SK-N-SH (cell line): ENCODE data around the gene NFILZ. TPM values are rescaled to one million over a fixed set of nuclear protein-coding genes. Genes with fewer than 3 reads are reported as not detected.
A peak's percentile ranks its signal among the peaks of the same experiment; 100 is the strongest.

Experiments used
- CTCF ChIA-PET: fragments of 300-600, 350-600 bp; formaldehyde crosslinking; extraction: SDS; loops from one replicate; lab custom pipeline; 2021; lab: Yijun Ruan, JAX
- POLR2A ChIA-PET: fragments of 350-600 bp; sonication (Branson Sonifier 250); formaldehyde crosslinking; extraction: SDS; loops from one replicate; lab custom pipeline; 2020; ENCODE audit warnings: antibody characterized with exemption, inconsistent platforms; lab: Yijun Ruan, JAX
- DNase-seq: peaks from one replicate; pipeline ENCODE4 v3.0.0; 2012
- H2AFZ ChIP-seq: fragments of 200-600 bp; sonication (generic); 2 replicates; pipeline ENCODE4 v1.8.1; 2016; ENCODE audit warnings: antibody characterized with exemption, mild to moderate bottlenecking, low read depth
- H3F3A ChIP-seq: fragments of 200-600 bp; sonication (generic); replicated peaks from 2 replicates; pipeline ENCODE3; 2016; ENCODE audit warnings: antibody characterized with exemption, mild to moderate bottlenecking; ENCODE audit not compliant: insufficient read depth
- H3K27ac ChIP-seq, 2 experiments: fragments of 200-500 bp in 1 of 2; fragments of 200-600 bp in 1 of 2; sonication (Bioruptor generic) in 1 of 2; sonication (generic), shearing (Covaris generic) in 1 of 2; 2 replicates each; pipeline versions ENCODE4 v1.5.1 to v1.6.1; 2014 to 2016; ENCODE audit warnings: low read depth in 2 of 2, inconsistent platforms in 1 of 2, low read length in 1 of 2, mild to moderate bottlenecking in 1 of 2, mixed read lengths in 1 of 2
- H3K27me3 ChIP-seq: fragments of 200-600 bp; sonication (generic), shearing (Covaris generic); 2 replicates; pipeline ENCODE4 v1.6.1; 2016; ENCODE audit warnings: mixed run types; ENCODE audit not compliant: insufficient read depth
- H3K36me3 ChIP-seq, 2 experiments: fragments of 200-500 bp in 1 of 2; fragments of 200-600 bp in 1 of 2; sonication (Bioruptor generic) in 1 of 2; sonication (generic) in 1 of 2; replicated peaks in 1 of 2; 2 replicates each; pipeline versions ENCODE3 to v1.5.1; 2014 to 2016; ENCODE audit warnings: low read length in 1 of 2, mild to moderate bottlenecking in 1 of 2; ENCODE audit not compliant: insufficient read depth in 2 of 2, control insufficient read depth in 1 of 2
- H3K4me1 ChIP-seq, 2 experiments: fragments of 200-500 bp in 1 of 2; fragments of 200-600 bp in 1 of 2; sonication (Bioruptor generic) in 1 of 2; sonication (generic), shearing (Covaris generic) in 1 of 2; 2 replicates each; pipeline versions ENCODE4 v1.5.1 to v1.6.1; 2014 to 2016; ENCODE audit warnings: low read depth in 1 of 2, low read length in 1 of 2, mixed run types in 1 of 2; ENCODE audit not compliant: insufficient read depth in 2 of 2, control insufficient read depth in 1 of 2
- H3K4me2 ChIP-seq: fragments of 200-600 bp; sonication (generic), shearing (Covaris generic); 2 replicates; pipeline ENCODE4 v1.6.1; 2017; ENCODE audit warnings: mixed run types
- H3K4me3 ChIP-seq, 2 experiments: fragments of 200-500 bp in 1 of 2; fragments of 200-600 bp in 1 of 2; sonication (Bioruptor generic) in 1 of 2; sonication (generic), shearing (Covaris generic) in 1 of 2; 2 replicates each; pipeline versions ENCODE4 v1.5.1 to v1.8.1; 2014 to 2016; ENCODE audit warnings: low read depth in 2 of 2, inconsistent platforms in 1 of 2, low read length in 1 of 2, mild to moderate bottlenecking in 1 of 2, mixed read lengths in 1 of 2, moderate library complexity in 1 of 2
- H3K79me2 ChIP-seq: fragments of 200-600 bp; sonication (generic); 2 replicates; pipeline ENCODE4 v1.8.1; 2017; ENCODE audit warnings: mild to moderate bottlenecking; ENCODE audit not compliant: insufficient read depth
- H3K9ac ChIP-seq: fragments of 200-600 bp; sonication (generic); 2 replicates; pipeline ENCODE4 v1.6.1; 2017; ENCODE audit warnings: mixed run types
- H3K9me2 ChIP-seq: fragments of 200-600 bp; sonication (generic); 2 replicates; pipeline ENCODE4 v1.6.1; 2017; ENCODE audit warnings: mixed run types
- H3K9me3 ChIP-seq: fragments of 200-600 bp; sonication (generic); 2 replicates; pipeline ENCODE4 v1.6.1; 2017; ENCODE audit warnings: mixed run types, mild to moderate bottlenecking, moderate library complexity
- H4K20me1 ChIP-seq: fragments of 200-600 bp; sonication (generic); 2 replicates; pipeline ENCODE4 v1.6.1; 2017; ENCODE audit warnings: mild to moderate bottlenecking, mixed run types; ENCODE audit not compliant: insufficient read depth
- CTCF ChIP-seq: fragments of 200-600 bp; sonication (generic); IDR thresholded peaks from 2 replicates; pipeline ENCODE4 v1.6.1; 2017; ENCODE audit warnings: antibody characterized with exemption, mild to moderate bottlenecking, moderate library complexity
- FOSL2 ChIP-seq: IDR thresholded peaks from 2 replicates; pipeline ENCODE4 v1.4.0; 2012; ENCODE audit warnings: low read depth, mild to moderate bottlenecking, moderate library complexity, borderline replicate concordance
- FOXJ3 ChIP-seq: sonication (generic); formaldehyde crosslinking; IDR thresholded peaks from 2 replicates; pipeline ENCODE4 v1.5.1; 2020; ENCODE audit warnings: mild to moderate bottlenecking, missing genetic modification reagents
- MEF2A ChIP-seq: IDR thresholded peaks from 2 replicates; pipeline ENCODE4 v1.4.0; 2012; ENCODE audit warnings: low read depth, borderline replicate concordance
- NFIC ChIP-seq: IDR thresholded peaks from 2 replicates; pipeline ENCODE4 v1.4.0; 2012; ENCODE audit warnings: borderline replicate concordance
- POLR2AphosphoS5 ChIP-seq: IDR thresholded peaks from 2 replicates; pipeline ENCODE4 v1.6.1; 2012; ENCODE audit warnings: low read depth, low read length
- RAD21 ChIP-seq: IDR thresholded peaks from 2 replicates; pipeline ENCODE4 v1.6.1; 2012; ENCODE audit warnings: mild to moderate bottlenecking, low read length
- RFX5 ChIP-seq: IDR thresholded peaks from 2 replicates; pipeline ENCODE4 v1.6.1; 2012; ENCODE audit warnings: mild to moderate bottlenecking, improper control_type of control experiment, low read length
- SMC3 ChIP-seq: IDR thresholded peaks from 2 replicates; pipeline ENCODE4 v1.6.1; 2012; ENCODE audit warnings: low read depth, low read length, improper control_type of control experiment
- TEAD4 ChIP-seq: IDR thresholded peaks from 2 replicates; pipeline ENCODE4 v1.4.0; 2012; ENCODE audit warnings: mild to moderate bottlenecking, borderline replicate concordance; ENCODE audit not compliant: insufficient read depth
- USF2 ChIP-seq: fragments of 150-350 bp; IDR thresholded peaks from 2 replicates; pipeline ENCODE4 v1.6.1; 2017; ENCODE audit warnings: antibody characterized with exemption, low read length, low read depth, borderline replicate concordance
- YY1 ChIP-seq: IDR thresholded peaks from 2 replicates; pipeline ENCODE4 v1.4.0; 2012; ENCODE audit warnings: low read depth, mild to moderate bottlenecking
- WGBS: methylation state at CpG from one replicate; pipeline ENCODE4 v1.1.6; 2017; ENCODE audit warnings: low lambda C conversion rate; 5-methylcytosine and 5-hydroxymethylcytosine counted together
- polyA plus RNA-seq, 3 experiments: library from polyadenylated mRNA; depleted of rRNA; stranded (reverse); fragments of >200 nt; gene quantifications; 2 replicates each; pipeline ENCODE4 v1.2.3, GENCODE V29; 2012
- TF ChIP-seq, protein P1 (sequence below): IDR thresholded peaks from 2 replicates; pipeline ENCODE4 v1.6.1; 2012; ENCODE audit warnings: mild to moderate bottlenecking, low read depth, low read length, moderate library complexity

The NFILZ gene
- polyA plus RNA-seq, 1 of the 3 experiments (the other 2 are of a cell fraction) = not detected

GRCh38 chr19:8648240-8648639, 17.8 kb downstream of the NFILZ start (continued):
- TF ChIP-seq FOSL2 (no peak), MEF2A (no peak)
- TF ChIP-seq, all 33 proteins: peak for 0

GRCh38 chr19:8654591-8655339, 24.3 kb downstream of the NFILZ start:
- peak; percentile 65 for TF ChIP-seq SMC3
- TF ChIP-seq RAD21 = peak; percentile 83
- TF ChIP-seq NFIC = no peak
- peak; percentile 80 for TF ChIP-seq CTCF
- no peak for TF ChIP-seq TEAD4
- no peak for TF ChIP-seq MEF2A
- TF ChIP-seq FOXJ3 (CRISPR knock-in tag) = no peak
- TF ChIP-seq YY1 = no peak
- ChIA-PET POLR2A (no interaction called here), CTCF (interaction anchor here (0.6 to 4.2 kb wide), 29 partner anchors 9 to 887 kb away, joined by 3 to 24 read pairs (median 3); partner anchors contain the start of gene ACTL9)
- Histone ChIP-seq H2AFZ (no peak overlapping the region), H3K9me3 (no peaks in the 10 kb centered on the region), H3K4me3 (no peak overlapping the region; a peak in 1 of 4 replicates), H3K9ac (no peak overlapping the region), H3K36me3 (no peaks in the 10 kb centered on the region), H3K9me2 (no peaks in the 10 kb centered on the region), H3K4me1 (no peaks in the 10 kb centered on the region; a peak in 1 of 4 replicates), H3K4me2 (peak overlapping the region; percentile 67; the same call in 1 of the 2 replicates), H3K27me3 (peaks cover 82% of the 10 kb centered on the region), H3K79me2 (no peaks in the 10 kb centered on the region), H3F3A (no peaks in the 10 kb centered on the region), H4K20me1 (no peaks in the 10 kb centered on the region), H3K27ac (no peak overlapping the region)
- 2% methylated on average over 14 of the region's 15 CpGs for WGBS
- DNase-seq = peak; percentile 81

DNA sequence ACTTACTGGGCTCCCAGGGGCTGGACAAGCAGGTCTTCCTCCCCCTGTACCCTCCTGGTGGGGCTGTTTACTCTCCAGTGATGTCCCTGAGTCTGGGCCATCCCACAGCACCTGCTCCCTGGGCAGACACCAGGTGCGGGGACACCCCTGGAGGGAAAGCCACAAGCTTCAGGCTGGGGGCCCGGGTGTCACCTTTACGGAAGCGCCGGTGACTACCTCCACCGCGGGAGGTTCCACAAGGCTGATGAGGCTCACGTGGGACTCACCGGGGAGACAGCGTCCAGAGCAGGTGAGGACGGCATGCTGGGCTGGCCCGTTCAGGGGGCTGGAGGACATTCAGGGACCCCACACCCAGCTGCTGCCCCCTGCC, 24.9 kb downstream of the NFILZ start:
- peaks cover 82% of the 10 kb centered on the region for H3K27me3 ChIP-seq
- no peaks in the 10 kb centered on the region for H3F3A ChIP-seq
- DNase-seq = peak; percentile 22
- TF ChIP-seq USF2 (no peak), SMC3 (no peak), FOXJ3 (CRISPR knock-in tag) (no peak), POLR2AphosphoS5 (no peak), RFX5 (no peak), FOSL2 (no peak)
- TF ChIP-seq, protein P1, sequence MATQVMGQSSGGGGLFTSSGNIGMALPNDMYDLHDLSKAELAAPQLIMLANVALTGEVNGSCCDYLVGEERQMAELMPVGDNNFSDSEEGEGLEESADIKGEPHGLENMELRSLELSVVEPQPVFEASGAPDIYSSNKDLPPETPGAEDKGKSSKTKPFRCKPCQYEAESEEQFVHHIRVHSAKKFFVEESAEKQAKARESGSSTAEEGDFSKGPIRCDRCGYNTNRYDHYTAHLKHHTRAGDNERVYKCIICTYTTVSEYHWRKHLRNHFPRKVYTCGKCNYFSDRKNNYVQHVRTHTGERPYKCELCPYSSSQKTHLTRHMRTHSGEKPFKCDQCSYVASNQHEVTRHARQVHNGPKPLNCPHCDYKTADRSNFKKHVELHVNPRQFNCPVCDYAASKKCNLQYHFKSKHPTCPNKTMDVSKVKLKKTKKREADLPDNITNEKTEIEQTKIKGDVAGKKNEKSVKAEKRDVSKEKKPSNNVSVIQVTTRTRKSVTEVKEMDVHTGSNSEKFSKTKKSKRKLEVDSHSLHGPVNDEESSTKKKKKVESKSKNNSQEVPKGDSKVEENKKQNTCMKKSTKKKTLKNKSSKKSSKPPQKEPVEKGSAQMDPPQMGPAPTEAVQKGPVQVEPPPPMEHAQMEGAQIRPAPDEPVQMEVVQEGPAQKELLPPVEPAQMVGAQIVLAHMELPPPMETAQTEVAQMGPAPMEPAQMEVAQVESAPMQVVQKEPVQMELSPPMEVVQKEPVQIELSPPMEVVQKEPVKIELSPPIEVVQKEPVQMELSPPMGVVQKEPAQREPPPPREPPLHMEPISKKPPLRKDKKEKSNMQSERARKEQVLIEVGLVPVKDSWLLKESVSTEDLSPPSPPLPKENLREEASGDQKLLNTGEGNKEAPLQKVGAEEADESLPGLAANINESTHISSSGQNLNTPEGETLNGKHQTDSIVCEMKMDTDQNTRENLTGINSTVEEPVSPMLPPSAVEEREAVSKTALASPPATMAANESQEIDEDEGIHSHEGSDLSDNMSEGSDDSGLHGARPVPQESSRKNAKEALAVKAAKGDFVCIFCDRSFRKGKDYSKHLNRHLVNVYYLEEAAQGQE = no peak
- H3K79me2 ChIP-seq = no peaks in the 10 kb centered on the region
- no peak overlapping the region for H2AFZ ChIP-seq
- no peak overlapping the region for H3K4me2 ChIP-seq
- no peaks in the 10 kb centered on the region; a peak in 1 of 4 replicates for H3K4me1 ChIP-seq
- no peaks in the 10 kb centered on the region for H3K9me3 ChIP-seq
- ChIA-PET POLR2A (no interaction called here), CTCF (interaction anchor here (1.2 to 4.2 kb wide), 9 partner anchors 11 to 302 kb away, joined by 3 to 24 read pairs (median 4); partner anchors contain the start of gene ACTL9)
- no peaks in the 10 kb centered on the region for H3K9me2 ChIP-seq
- no peaks in the 10 kb centered on the region for H4K20me1 ChIP-seq
- 17% methylated on average over 1 of the region's 12 CpGs for WGBS
- no peak overlapping the region for H3K27ac ChIP-seq
- H3K4me3 ChIP-seq = no peak overlapping the region
- no peaks in the 10 kb centered on the region for H3K36me3 ChIP-seq
- H3K9ac ChIP-seq = no peak overlapping the region
